NCI-H2196 treated with DMSO at 0.1 percent for 48 hours (cell line): ENCODE results near the gene TMEM33.

Source experiments
- DNase-seq: peaks from one replicate; lab custom pipeline; 2025; ENCODE audit not compliant: unreplicated experiment; lab: John Stamatoyannopoulos, UW

Gene TMEM33

GRCh38 chr4:41994461-41994985 is 59.3 kb downstream of the TMEM33 start:
- DNase-seq = no peak

GRCh38 chr4:41998019-41998418 is 62.8 kb downstream of the TMEM33 start:
- DNase-seq = no peak

GRCh38 chr4:41999321-41999720 is 64.1 kb downstream of the TMEM33 start:
- DNase-seq = no peak

- no peak for DNase-seq
Observed at GRCh38 chr4:42008011-42008786, 73.0 kb downstream of the TMEM33 start.
